ENCODE data around the gene OPTC.

The OPTC gene

DNA sequence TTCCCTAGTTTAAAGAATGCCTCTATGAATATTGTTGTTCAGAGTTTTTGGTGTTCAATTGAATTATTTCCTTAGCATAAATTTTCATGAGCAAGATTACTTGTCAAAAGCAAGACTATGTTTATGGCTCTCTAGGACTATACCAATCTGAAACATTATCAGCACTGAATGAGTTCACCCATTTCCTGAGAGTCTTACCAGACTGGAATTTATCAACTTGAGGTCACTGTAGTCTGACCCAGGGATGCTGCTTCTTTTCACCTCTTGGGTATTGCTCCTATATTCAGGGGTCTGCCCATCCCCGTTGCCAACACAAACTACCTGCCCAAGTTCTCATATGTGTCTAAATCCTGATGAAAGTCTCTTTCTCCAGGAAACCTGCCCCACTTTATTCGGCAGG lies 42.6 kb downstream of the OPTC start:
- DNase-seq (ENCODE audit: low read depth in 2 of 2), result no peak

DNA sequence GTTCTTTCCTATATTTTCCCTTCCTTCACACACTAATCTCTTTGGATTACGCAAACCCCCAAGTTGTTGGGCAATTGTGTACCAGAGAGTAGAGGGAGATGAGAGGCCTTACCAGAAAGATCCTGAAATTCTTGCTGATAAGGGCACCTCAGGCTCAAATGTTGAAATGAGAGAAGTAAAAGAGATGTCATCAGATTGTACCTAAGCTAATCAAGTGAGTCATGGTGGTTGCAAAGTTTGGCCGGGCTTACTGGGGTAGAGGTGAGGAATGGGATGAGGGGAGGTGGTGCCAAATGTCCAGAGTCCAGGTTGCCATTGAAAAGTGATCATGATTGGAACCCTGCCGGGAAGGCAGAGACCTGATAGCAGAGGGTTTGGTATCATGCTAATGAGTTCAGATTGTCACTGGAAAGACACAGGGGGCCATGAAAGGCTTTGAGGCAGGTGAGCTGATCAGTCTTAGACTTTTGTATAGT lies 43.1 kb downstream of the OPTC start:
- no peak for DNase-seq (ENCODE audit: low read depth in 2 of 2)

DNA sequence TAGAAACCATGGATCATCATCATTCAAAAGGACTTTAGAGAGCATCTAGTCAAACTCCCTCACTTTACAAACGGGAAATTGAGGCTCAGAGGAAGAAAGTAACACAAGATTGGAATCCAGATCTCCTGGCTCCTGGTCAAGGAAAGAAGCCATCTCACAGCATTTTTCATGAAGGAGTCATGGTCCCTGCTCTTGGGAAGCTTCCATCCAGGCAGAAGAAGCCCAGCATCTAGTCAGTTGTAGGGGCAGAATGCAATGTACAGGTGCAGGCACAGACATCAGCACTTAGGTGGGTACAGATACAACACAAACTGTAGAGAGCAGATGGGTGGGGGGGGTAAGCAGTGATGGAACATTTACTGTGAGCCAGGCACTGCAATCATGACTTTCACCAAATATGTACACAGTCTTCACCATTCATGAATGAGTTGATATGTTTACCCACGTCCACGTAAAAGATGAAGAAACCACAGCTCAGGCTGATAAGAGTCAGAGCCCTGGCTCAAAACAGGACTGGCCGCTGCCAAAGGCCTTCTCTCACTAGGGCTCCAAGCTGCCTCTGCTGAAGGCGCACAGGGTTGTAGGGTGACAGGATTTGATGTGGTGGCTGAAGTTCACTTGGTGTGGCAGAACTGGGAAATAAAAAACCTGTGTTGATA lies 44.0 kb downstream of the OPTC start:
- no peak for DNase-seq (ENCODE audit: low read depth in 2 of 2)

DNA sequence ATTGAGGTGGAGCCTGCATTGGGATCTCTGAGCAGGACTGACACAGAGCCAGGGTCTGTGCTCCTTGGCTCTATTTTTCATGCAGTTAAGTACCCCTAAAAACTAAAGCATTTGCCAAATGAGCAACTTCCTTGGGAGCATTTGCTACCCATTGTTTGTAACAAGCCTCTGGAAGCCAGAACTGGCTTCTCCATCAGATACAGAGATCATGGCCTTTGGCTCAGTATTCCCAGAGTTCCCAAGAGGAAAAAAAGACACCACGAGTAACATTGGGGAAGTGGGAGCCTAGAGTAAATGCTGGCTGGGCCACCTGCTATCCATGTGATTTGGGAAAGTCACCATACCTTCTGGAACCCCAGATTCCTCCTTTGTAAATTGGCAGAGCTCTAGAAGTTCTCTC lies 44.8 kb downstream of the OPTC start:
- DNase-seq (ENCODE audit: low read depth in 2 of 2), result no peak

DNA sequence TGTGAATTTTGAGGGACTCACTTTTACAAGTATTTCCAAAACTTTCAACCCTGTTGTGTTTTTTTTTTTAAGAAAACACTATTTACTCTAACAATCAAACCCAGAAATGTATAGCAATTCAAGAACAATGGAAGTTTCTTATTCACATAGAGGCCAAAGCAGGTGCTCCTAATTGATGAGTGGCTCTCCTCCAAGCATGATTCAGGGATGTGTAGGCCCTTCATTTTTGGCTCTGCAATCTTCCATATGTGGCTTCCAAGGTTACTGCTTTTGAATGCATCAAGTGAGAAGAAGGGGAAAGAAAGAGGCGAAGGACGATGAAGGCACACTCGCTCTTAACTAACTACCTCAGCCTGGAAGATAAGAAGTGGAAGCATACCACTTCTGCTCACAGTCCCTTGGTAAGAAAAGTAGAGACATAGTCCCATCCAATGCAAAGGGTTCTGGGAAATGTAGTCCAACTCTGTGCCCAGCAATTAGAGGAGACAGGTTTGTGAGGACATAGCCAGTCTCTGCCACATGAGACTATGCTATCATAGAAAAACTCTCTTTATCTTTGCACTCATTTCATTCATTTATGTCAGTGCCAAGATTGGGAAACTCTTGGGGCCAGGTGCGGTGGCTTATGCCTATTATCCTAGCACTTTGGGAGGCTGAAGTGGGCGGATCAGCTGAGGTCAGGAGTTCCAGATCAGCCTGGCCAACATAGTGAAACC lies 46.0 kb downstream of the OPTC start:
- DNase-seq (ENCODE audit: low read depth in 2 of 2), result no peak

DNA sequence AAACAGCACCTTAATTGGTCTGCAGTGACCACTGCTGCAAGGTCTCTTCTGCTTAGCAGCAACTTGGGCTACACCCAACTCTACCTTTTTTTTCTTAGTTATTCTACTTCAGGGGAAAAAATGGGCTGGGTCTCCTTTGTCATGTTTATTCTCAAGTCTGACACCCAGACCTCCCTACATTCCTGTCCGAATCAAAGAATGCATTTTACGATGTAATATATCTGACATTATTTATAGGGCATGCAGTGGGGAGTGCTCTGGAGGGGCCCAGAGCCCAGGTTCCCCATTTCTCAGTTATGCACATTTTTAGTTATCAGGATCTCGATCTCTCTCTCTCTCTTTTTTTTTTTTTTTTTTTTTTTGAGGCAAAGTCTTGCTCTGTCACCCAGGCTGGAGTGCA lies 50.5 kb downstream of the OPTC start:
- DNase-seq (ENCODE audit: low read depth in 2 of 2), result no peak

DNA sequence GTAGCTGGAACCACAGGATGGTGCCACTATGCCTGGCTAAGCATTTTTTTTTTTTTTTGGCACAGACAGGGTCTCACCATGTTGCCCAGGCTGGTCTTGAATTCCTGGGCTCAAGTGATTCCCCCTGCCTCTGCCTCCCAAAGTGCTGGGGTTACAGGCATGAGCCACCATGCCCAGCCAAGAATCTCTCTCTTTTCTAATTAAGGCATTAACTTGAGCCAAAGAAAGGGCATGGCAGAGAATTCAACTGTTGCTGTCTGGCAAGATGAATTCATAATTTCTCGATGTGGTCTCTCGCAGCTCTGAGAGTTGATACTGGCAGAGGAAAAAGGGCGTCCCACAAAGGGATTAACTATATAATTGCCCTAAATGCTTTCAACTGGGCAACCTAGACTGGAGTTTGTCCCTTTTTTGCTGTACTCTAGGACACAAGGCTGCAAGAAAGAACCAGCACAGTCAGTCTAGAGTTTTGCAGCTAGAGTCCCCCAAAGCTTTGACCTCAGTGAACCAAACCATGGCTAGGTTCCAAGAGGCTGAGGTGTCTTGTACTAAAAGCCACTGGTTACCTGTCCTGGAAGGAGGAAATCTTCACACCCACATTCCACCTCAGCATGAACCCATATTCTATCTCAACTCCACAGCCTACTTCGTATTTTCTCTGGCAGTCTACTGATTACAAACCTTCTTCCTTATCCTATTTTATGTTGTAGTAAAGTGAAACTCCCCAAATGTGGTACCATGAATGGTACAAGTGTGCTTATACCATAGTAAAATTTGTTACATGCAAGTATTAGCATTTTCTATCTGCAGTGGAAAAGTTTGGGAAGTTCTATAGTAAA lies 51.2 kb downstream of the OPTC start:
- no peak for DNase-seq (ENCODE audit: low read depth in 2 of 2)

DNA sequence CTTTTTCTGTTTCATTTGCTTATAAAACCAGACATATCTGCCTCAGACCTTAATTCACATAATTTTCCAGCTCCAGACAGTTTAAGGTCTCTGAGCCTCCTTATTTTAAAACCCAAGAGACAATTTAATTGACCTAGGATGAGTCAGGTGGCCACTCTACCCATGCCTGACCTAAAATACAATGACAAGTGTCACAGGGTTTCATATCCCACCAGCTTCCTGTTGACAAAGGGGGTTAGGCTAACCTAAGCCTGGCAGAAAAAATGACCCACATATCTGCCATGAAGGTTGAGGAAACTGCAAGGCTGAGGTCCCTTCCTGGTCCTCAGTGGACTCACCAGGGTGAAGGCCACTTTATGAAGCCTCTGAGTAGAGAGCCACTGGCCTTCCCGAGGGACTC lies 52.3 kb downstream of the OPTC start:
- no peak for DNase-seq (ENCODE audit: low read depth in 2 of 2)

DNA sequence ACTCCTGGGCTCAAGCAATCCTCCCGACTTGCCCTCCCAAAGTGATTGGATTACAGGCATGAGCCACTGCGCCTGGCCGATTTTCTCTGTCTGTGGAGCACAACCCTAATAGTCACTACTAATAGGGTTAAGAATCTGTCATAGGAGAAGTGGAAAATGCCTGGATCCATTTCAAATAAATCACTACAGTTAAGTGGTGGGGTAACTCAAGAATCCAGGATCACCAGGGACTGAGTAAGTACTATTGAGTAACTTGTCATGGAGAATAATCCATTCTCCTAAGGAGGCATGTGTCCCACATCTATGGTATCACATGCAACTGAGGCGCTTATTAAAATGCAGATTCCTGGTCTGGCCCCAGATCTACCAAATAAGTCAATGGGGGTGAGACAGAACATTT lies 53.2 kb downstream of the OPTC start:
- DNase-seq (ENCODE audit: low read depth in 2 of 2), result no peak

DNA sequence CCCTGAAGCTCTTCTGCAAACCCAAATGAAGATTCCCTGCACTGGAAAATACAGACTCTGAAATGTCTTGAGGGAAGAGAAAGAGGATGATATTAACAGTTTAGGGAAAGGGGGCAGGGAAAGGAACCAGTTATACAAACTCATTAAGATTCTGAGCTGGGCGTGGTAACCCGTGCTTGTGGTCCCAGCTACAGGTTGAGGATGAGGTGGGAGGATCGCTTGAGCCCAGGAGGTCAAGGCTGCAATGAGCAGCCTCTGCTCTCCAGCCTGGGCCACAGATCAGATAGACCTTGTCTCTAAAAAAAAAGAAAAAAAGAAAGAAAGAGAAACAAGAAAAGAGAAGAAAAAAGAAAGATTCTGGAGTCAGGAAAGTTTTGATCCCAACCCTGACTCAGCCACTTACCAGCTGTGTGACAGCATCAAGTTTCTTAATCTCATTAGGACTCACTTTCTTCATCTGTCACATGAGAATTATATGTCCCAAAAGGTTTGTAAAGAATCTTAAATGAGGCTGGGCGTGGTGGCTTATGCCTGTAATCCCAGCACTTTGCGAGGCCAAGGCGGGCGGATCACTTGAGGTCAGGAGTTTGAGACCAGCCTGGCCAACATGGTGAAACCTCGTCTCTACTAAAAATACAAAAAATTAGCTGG lies 53.9 kb downstream of the OPTC start:
- DNase-seq (ENCODE audit: low read depth in 2 of 2), result no peak

DNA sequence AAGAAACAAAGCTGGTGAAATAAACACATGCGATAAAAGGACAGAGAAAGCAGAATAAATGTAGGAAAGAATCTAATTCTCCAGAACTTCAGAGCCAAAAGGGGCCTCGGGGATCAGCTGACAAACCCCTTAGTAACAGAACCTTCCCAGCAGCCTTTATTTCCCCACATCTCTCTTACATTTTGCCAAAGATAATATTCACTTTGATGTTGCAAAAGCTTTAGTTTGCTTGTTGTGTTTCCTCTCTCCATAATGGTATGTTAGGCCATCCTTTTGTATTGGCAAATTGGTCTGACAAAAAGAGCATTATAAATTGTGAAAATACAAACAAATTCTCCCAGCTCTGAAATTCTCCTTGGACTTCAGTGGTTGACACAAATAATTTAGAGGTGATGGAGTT lies 54.9 kb downstream of the OPTC start:
- no peak for DNase-seq (ENCODE audit: low read depth in 2 of 2)

DNA sequence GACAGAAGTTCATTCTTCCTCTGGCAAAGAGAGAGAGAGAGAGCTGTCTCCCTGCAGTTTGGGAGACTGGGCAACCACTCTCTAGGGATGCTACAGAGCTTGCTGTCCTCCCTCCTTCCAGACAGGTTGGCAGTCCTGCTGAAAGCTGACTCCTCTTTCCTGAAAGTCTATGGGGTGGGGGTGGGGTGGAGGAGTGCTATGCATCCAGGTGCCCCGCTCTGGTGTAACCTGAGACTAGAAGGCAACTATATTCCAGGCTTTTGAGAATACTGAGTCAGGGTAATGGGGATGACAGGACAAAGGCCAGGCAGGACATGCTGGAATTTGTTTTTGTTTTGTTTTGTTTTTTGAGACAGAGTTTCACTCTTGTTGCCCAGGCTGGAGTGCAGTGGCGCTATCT lies 55.4 kb downstream of the OPTC start:
- no peak for DNase-seq (ENCODE audit: low read depth in 2 of 2)

DNA sequence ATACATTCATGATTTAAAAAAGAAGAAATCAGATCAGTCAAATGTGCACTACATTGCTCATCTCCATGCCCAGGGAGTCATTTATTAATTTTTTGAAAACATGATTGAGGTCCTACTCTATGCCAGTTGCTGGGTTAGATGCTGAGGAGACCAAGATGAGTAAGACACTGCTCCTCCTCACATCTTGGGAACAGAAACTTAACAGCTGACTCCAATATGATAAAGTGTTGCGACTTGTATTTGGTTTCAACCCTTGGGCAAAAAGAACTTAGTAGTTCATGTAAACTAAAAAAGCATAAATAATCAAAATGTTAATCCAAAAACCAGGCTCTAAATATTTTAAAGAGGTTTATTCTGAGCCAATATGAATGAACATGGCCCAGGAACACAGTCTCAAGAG lies 56.9 kb downstream of the OPTC start:
- no peak for DNase-seq (ENCODE audit: low read depth in 2 of 2)

DNA sequence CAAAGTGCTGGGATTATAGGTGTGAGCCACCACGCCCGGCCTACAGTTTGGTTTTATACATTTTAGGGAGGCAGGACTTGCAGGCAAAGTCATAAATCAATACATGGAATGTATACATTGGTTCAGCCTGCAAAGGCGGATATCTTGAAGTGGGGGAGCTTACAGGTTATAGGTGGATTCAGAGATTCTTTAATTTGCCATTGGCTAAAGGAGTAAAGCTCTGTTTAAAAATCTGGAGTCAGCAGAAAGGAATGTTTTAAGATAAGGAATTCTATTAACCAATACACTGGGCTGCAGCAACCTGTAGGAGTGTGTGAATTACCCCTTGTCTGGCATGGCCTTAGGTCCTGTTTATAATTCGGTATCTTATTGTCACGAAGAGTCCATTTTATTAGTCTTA lies 57.6 kb downstream of the OPTC start:
- DNase-seq (ENCODE audit: low read depth in 2 of 2), result no peak

DNA sequence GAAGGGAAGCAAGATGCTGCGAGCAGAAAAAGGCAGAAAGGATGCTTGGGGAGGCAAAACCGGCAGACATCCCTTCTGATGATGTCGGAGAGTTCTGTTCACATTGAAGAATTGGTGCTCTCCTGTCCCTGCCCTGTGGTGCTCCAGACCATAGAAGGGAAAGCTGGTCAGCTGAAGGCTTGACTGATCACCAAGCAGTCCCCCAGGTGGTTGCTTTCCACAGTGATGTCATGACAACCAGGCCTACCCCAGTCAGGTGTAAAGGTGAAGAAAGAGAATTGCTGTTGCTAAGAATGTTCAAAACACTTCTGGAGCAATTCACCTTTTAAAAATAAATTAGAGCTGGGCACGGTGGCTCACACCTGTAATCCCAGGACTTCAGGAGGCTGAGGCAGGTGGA lies 59.5 kb downstream of the OPTC start:
- no peak for DNase-seq (ENCODE audit: low read depth in 2 of 2)

DNA sequence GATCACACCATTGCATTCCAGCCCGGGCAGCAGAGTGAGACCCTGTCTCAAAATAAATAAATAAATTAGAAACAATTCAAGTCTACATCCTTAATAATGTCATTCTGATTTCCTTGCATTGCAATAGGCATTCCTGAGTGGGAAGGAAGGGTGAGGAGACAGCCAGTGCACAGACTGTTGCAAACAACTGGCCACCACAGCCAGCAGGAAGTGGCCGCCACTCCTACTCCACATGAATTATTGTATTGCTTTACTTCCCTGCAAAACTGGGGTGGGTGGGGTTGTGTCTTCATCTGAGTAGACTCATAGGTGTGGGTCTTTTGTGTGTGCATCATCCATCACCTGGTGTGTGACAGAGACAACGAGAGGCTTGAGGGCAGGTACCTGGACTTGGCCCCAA lies 60.1 kb downstream of the OPTC start:
- no peak for DNase-seq (ENCODE audit: low read depth in 2 of 2)

DNA sequence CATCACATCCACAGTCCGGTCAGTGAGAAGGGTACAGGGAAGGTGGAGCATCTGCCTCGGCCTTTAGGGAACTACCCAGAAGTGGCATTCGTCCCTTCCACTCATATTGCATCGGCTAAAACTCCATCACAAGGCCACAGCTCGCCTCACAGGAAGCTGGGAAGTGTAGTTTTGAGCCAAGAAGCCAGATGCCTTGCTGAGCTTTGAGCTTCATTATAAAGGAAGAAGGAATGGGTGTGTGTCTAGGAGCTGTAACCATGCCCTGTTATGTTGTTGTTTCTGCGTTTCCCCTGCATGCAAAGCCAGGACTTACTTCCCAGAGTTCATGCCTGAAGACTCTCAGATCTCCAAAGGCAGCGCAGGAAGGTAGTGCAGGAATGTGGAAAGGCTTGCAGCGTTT lies 61.1 kb downstream of the OPTC start:
- no peak for DNase-seq (ENCODE audit: low read depth in 2 of 2)

DNA sequence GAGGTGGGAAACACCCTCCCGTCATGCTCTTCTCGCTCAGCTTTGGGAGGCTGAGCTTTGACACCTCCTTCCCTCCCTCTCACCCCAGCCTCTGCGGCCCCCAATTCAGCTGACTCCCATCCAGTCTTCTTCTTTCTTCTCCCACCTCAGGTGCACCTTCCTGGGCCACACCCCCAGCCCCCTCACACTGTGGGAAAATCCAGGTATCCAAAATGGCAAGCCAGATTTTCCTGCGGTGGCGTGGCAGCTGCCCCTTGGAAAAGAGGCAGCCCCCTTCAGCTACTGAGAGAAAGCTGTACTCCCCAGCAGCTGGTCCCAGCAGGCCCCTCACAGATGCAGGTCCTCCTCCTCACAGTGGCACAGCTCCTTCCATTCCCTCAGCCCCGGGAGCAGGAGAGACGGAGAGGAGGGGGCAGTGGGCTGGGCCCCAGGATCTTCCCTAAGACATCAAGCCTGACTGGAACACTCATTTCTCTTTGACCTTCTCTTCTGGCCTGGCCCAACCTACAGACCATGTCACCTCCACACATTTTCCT lies 61.6 kb downstream of the OPTC start:
- DNase-seq (ENCODE audit: low read depth in 2 of 2), result no peak

DNA sequence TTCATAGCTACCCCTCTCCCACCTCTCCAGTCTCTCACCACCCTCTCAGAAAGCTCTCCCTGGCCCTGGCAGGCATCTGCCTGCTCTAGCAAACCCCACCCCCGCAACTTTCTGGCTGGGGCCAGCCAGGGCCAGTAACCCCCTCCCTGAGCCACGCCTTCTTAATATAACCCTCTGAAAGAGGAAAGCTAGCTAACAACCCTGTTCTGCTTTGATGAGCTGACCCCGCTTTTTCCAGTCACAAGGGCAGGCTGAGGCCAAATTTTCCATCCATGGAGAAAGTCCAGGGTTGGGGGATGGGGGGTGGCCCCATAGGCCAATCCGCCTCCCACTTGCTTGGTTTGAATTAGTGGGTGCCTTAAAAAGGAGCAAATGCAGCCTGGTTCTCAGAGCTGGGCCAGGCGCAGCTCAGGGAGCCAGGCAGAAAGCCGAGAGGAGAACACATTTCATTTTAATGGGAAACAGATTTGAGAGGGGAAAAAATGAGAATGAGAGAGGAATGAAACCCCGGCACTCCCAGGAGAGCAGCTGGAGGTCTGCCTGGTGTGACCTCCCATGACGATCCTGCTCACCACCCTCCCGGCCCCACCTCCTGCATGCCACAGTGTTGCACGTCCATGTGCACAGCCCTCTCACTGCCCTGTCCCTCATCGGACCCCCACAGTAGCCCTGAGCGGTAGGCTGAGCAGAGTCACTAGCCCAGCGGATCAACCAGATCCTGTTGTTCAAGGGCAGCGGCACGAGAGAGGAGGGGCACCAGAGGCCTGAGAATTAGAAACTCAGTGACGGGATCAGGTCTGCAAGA lies 62.3 kb downstream of the OPTC start:
- no peak for DNase-seq (ENCODE audit: low read depth in 2 of 2)

DNA sequence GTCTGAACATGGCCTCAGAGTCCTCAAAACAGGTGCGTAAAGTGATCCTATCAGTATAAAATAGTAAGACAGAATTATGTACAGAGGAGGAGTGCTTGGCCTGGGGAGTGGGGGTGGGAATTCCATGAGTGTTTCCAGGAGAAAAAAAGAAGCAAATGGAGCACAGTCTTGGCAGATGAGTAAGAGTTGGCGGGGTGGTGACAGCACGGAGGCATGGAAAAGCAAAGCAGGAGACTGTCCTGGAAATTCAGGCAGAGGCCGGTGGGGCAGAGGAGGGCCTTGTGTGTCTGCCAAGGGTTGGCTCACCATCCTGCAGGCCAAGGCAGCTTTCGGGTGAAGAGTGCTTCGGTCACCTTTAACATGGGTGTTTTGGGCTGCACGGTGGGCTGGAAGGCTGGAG lies 63.4 kb downstream of the OPTC start:
- DNase-seq (ENCODE audit: low read depth in 2 of 2), result no peak

DNA sequence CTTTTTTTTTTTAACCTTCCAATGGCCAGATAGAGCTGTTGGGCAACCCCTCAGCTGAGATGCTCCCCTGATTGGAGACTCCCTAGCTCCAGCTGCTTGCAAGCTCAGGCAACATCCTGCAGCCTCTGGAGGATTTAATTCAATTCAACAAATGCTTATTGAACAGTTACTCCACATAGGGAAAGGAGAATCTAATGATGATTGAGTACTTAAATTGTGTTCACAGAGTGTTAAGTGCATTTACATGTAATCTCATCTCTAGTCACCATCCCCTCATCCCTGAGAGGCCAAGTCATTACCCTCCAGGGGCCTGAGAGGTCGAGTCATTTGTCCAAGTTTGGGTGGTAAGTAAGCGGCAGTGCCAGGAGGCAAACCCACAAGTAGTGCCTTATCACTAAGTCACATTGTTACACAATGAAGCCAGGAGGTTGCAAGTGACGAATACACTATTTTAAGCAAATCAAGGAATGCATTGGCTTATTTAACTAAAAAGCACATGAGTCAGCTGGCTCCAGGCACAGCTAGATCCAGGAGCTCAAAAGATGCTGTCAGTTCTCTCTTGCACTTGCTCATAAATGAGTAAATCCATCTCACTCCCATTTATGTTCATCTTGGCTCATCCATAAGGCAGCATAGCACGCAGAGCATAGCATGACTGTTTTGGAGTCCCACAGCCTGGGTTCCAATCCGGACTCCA lies 64.3 kb downstream of the OPTC start:
- no peak for DNase-seq (ENCODE audit: low read depth in 2 of 2)
